ENCODE data around the gene ROCK2. TPM values are rescaled to one million over a fixed set of nuclear protein-coding genes. Genes with fewer than 3 reads are reported as not detected.

Gene ROCK2
- total and polyA plus RNA-seq, 9 of the 15 experiments (the other 6 are each of a cell fraction or from before 2014, with no cell fraction given): 4.9 to 30.6 (median 14.3) TPM

GRCh38 chr2:11146076-11146475, 198.4 kb downstream of the ROCK2 start (continued):
- TF ChIP-seq ZBTB12 (CRISPR knock-in tag; IDR thresholded peaks at IDR 0.05): no peak
- no peak for TF ChIP-seq PATZ1 (CRISPR knock-in tag; IDR thresholded peaks at IDR 0.05; ENCODE audit: borderline replicate concordance)

- no peak for DNase-seq (ENCODE audit: extremely low read depth in 1 of 4, low spot score in 3 of 4)
- no peaks in the 10 kb centered on the region for H3K4me1 ChIP-seq (replicated peaks in 1 of 2; ENCODE audit: control insufficient read depth in 2 of 2, insufficient read depth in 2 of 2, low read length in 2 of 2)
- TF ChIP-seq CHD1 (IDR thresholded peaks at IDR 0.05; ENCODE audit: low read length): no peak
- TF ChIP-seq ZNF143 (CRISPR knock-in tag; IDR thresholded peaks at IDR 0.05): no peak
- TF ChIP-seq CREB3L1 (IDR thresholded peaks at IDR 0.05; ENCODE audit: borderline replicate concordance, low read depth): no peak
- no peak for TF ChIP-seq DDX20 (tag; IDR thresholded peaks at IDR 0.05; ENCODE audit: low read depth)
- TF ChIP-seq ZNF347 (CRISPR knock-in tag; IDR thresholded peaks at IDR 0.05; ENCODE audit: low read depth): no peak
- no peak overlapping the region for H3K9ac ChIP-seq (ENCODE audit: insufficient read depth in 1 of 2, low read depth in 2 of 2, low read length in 2 of 2)
- H3K27me3 ChIP-seq (ENCODE audit: control insufficient read depth in 2 of 2, insufficient read depth in 2 of 2, low read length in 2 of 2): peaks cover 8 to 54% of the 10 kb centered on the region in 2 experiments
- intact Hi-C loops (cut with micrococcal nuclease) (no loop called here), in situ Hi-C loops (cut with MboI) (loop anchor here (25.0 kb wide), 1 partner anchor 267 kb away; no protein-coding TSS in a partner anchor)
- H3K4me2 ChIP-seq (ENCODE audit: insufficient read depth, low read length): no peak overlapping the region
- CTCF ChIA-PET (ENCODE audit: low intra/inter-chr PET ratio): interaction anchor here (0.6 kb wide), 1 partner anchor 150 kb away, joined by 4 read pairs; no protein-coding TSS in a partner anchor
- H3K4me3 ChIP-seq: no peak overlapping the region
- POLR2A ChIA-PET: no interaction called here
- 0 out of 2 replicates have a peak, but pooled peaks cover 4% of the 10 kb centered on the region for H3K9me3 ChIP-seq (replicated peaks; ENCODE audit: control insufficient read depth, insufficient read depth, low read depth, low read length)
- no peaks in the 10 kb centered on the region for H3K9me1 ChIP-seq (ENCODE audit: control insufficient read depth, insufficient read depth, low read length)
- 0% methylated on average over 1 of the region's 1 CpG for WGBS (ENCODE audit: insufficient coverage, low coverage, missing lambda C conversion rate)
- no peak for FAIRE-seq
- no peaks in the 10 kb centered on the region for H4K20me1 ChIP-seq (replicated peaks; ENCODE audit: control insufficient read depth, insufficient read depth, low read length)
- ATAC-seq: no peak
- no peaks in the 10 kb centered on the region for H3K79me2 ChIP-seq (ENCODE audit: control insufficient read depth, insufficient read depth, low read length)
- H3K36me3 ChIP-seq (ENCODE audit: control insufficient read depth, insufficient read depth, low read length): no peaks in the 10 kb centered on the region
- no TSS peak for BruUV-seq (replicated peaks)
- H2AFZ ChIP-seq (ENCODE audit: low read depth, low read length): no peak overlapping the region
- no peak overlapping the region for H3K27ac ChIP-seq (ENCODE audit: extremely low read depth, low read depth, low read length)
Measured at GRCh38 chr2:11145350-11145749, 199.1 kb downstream of the ROCK2 start.
